AG09309 (cell line): ENCODE data around the gene SNRPB2.

ENCODE experiments used
- DNase-seq: peaks from one replicate; pipeline ENCODE4 v3.0.0-alpha.2; 2010; ENCODE audit warnings: low read depth
- H3K4me3 ChIP-seq: 2 replicates; pipeline ENCODE4 v1.5.1; 2011; ENCODE audit warnings: mild to moderate bottlenecking, low read depth, low read length, moderate library complexity; ENCODE audit not compliant: control insufficient read depth
- TF ChIP-seq, protein P1 (sequence below): IDR thresholded peaks from 2 replicates; pipeline ENCODE4 v1.5.1; 2011; ENCODE audit warnings: mild to moderate bottlenecking, low read depth, low read length, inconsistent platforms; ENCODE audit not compliant: insufficient read depth, control insufficient read depth; ENCODE audit errors: missing control alignments

SNRPB2 gene

DNA sequence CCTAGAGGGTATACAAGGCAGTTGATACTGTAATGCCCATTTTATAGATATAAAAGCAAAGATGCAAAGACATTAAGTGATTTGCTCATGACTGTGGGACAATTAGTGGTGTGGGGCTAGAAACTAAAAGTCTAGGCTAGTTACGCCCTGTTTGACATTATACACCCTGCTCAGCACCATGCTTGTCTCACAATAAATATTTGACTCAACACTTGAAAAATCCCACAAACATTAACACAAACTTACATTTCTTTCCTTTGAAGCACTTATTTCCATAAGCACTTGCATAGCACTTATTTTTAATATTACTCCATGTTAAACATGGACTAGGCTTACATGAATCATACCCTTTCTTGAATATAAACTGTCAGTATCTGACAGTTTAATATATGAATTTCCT, 36.5 kb upstream of the SNRPB2 start:
- H3K4me3 ChIP-seq: no peak overlapping the region
- TF ChIP-seq, protein P1, sequence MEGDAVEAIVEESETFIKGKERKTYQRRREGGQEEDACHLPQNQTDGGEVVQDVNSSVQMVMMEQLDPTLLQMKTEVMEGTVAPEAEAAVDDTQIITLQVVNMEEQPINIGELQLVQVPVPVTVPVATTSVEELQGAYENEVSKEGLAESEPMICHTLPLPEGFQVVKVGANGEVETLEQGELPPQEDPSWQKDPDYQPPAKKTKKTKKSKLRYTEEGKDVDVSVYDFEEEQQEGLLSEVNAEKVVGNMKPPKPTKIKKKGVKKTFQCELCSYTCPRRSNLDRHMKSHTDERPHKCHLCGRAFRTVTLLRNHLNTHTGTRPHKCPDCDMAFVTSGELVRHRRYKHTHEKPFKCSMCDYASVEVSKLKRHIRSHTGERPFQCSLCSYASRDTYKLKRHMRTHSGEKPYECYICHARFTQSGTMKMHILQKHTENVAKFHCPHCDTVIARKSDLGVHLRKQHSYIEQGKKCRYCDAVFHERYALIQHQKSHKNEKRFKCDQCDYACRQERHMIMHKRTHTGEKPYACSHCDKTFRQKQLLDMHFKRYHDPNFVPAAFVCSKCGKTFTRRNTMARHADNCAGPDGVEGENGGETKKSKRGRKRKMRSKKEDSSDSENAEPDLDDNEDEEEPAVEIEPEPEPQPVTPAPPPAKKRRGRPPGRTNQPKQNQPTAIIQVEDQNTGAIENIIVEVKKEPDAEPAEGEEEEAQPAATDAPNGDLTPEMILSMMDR: no peak
- DNase-seq: no peak

DNA sequence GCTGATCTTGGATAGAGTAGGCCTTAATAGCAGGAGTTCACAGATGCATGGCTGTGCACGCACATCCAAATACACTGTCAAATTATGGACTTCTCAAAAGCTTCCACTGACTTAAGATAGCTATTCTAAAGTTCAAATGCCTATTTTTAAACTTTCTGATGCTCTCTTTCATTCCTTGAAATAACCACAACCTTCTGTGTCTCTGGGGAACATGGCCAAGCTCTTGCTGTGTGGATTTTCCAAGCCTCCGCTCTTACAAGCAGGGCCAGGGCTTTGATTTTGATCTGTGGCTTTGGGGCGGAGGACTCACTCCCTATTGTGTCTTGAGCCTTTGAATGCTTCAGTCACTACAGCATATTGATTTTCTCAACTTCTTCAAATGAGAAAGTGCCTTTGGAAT, 35.7 kb upstream of the SNRPB2 start:
- TF ChIP-seq, protein P1: no peak
- DNase-seq: no peak

DNA sequence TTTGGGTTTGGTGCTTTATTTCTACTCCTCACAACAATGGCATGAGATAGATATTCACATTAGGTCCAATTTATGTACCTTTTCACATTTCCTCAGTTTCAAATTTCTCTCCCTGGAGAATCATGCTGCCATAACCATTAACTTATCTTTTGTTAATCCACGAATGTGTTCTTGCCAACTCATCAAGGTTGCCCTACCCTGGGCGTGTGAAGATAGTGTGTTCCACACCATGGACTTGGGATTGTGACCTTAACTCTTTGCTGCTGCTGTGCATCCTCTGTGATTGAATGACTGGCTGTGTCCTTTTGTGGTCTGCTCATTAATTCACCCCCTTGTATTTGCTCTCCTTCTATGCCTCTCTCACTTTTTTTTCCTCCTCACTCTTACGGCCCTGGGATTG, 34.2 kb upstream of the SNRPB2 start:
- no peak for DNase-seq
- H3K4me3 ChIP-seq: no peak overlapping the region

More for the DNA sequence above, 35.7 kb upstream of the SNRPB2 start:
- no peak overlapping the region for H3K4me3 ChIP-seq

GRCh38 chr20:16699293-16699692, 30.5 kb upstream of the SNRPB2 start:
- DNase-seq: no peak
- TF ChIP-seq, protein P1: no peak
- H3K4me3 ChIP-seq: no peak overlapping the region

More for the DNA sequence above, 34.2 kb upstream of the SNRPB2 start:
- TF ChIP-seq, protein P1: no peak

DNA sequence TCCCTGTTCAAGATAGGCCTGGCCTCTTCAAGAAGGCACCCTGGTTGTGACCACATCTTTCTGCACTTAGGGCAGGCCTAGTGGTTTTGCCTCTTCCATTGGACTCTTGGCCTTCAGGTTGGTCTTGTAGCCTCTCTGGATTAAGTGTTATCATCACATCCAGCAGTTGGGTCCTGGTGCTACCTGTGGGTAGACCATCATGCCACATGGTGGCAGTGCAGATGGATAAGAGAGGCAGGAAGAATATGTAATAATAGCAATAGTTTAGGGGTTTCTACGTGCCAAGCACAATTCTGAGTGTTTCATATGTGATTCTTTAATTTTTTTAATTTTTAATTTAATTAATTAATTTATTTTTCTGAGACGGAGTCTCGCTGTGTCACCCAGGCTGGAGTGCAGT, 28.5 kb upstream of the SNRPB2 start:
- no peak overlapping the region for H3K4me3 ChIP-seq
- no peak for DNase-seq
- TF ChIP-seq, protein P1: peak; percentile 26

DNA sequence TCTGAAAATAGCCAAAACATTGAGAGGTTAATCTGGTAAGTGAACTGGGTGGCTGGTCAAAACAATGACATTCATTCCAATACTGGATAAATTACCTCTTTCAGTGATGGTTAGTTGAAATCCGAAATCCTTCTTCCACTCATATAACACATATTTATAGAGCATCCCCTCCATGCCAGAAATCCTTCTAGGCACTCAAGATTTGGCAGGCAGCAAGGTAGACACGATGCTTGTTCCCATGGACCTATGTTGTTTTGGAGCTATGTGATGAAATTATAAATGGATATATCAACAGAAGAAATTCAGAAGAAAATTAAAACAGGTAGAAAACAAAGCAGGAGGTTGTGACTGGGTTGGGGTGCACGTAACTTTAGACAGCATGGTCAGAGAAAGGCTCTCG, 26.3 kb upstream of the SNRPB2 start:
- DNase-seq: no peak
- no peak overlapping the region for H3K4me3 ChIP-seq
- TF ChIP-seq, protein P1: no peak

- no peak for DNase-seq
These were observed 22.2 kb upstream of the SNRPB2 start for GRCh38 chr20:16707674-16708073.

More at GRCh38 chr20:16707674-16708073, 22.2 kb upstream of the SNRPB2 start:
- no peak overlapping the region for H3K4me3 ChIP-seq
- TF ChIP-seq, protein P1: no peak
